SK-N-MC (cell line): ENCODE measurements around the gene CFAP46.

Experiments
- EZH2 ChIP-seq: fragments of 200-600 bp; sonication (generic); IDR thresholded peaks from one replicate; pipeline ENCODE4 v1.6.1; 2017; ENCODE audit warnings: antibody characterized with exemption
- POLR2AphosphoS5 ChIP-seq: IDR thresholded peaks from 2 replicates; pipeline ENCODE4 v1.6.1; 2012; ENCODE audit warnings: mild to moderate bottlenecking, low read depth, low read length, borderline replicate concordance

DNA sequence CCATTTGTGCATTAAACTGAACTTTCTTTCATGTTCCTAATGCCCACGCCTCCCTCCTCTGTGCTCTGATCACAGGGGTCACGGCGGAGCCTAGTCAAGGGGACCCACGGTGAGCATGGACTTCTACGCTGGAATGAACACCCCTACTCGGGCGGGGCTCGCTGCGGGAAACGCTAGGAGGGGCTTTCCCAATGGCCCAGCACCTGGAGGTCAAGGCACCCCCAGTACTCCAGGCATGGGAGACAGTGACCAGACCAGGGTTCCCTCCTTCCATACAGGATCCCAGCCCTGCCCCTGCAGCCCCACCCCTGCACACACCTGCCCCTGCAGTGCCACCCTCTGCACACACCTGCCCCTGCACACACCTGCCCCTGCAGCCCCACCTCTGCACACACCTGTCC is 129.4 kb downstream of the CFAP46 start:
- TF ChIP-seq POLR2AphosphoS5 = no peak
- TF ChIP-seq EZH2 = no peak
